ENCODE data around the gene ZDHHC14. TPM values are rescaled to one million over a fixed set of nuclear protein-coding genes. Genes with fewer than 3 reads are reported as not detected.
"Not testable (repeated sequence)": the region's sequence is repeated elsewhere in the genome, so short reads cannot be mapped to it uniquely, and the experiment has no call there.

The ZDHHC14 gene
- total RNA-seq, 1 experiment from 2014 or later = 3.8 TPM

DNA sequence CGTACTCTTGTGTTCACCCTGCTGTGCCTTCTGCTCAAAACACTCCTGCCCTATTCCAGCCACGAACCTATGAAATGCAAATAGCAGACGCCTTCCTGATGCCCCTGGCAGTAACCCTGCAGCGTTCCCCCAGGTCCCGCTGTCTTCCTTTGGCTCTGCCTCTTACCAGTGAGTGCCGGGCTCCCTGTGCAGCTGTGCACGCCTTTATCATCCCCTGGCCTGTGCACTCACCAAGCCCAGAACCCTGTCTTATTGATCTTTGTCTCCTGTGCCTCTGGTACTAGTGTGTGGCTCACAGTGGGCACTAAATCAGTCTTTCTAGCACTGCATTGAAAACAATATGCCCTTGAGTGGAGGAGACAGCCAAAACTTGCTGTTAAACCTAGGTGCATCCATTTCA, 19.7 kb downstream of the ZDHHC14 start:
- no peak for DNase-seq (ENCODE audit: low spot score)
- in situ Hi-C loops (cut with HindIII; ENCODE audit: low sequenced_read_pairs) = no loop called here

DNA sequence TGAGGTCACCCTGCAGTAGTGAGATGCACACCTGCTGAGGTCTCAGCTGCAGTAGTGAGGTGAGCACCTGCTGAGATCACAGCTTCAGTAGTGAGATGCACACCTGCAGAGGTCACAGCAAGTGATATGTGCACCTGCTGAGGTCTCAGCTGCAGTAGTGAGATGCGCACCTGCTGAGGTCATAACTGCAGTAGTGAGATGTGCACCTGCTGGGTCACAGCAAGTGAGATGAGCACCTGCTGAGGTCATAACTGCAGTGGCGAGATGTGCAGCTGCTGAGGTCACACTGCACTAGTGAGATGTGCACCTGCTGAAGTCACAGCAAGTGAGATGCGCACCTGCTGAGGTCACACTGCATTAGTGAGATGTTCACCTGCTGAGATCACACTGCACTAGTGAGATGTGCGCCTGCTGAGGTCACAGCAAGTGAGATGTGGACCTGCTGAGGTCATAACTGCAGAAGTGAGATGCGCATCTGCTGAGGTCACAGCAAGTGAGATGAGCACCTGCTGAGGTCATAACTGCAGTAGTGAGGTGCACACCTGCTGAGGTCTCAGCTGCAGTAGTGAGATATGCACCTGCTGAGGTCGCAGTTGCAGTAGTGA, 20.8 kb downstream of the ZDHHC14 start:
- in situ Hi-C loops (cut with HindIII; ENCODE audit: low sequenced_read_pairs) = no loop called here
- DNase-seq (ENCODE audit: low spot score) = no peak

DNA sequence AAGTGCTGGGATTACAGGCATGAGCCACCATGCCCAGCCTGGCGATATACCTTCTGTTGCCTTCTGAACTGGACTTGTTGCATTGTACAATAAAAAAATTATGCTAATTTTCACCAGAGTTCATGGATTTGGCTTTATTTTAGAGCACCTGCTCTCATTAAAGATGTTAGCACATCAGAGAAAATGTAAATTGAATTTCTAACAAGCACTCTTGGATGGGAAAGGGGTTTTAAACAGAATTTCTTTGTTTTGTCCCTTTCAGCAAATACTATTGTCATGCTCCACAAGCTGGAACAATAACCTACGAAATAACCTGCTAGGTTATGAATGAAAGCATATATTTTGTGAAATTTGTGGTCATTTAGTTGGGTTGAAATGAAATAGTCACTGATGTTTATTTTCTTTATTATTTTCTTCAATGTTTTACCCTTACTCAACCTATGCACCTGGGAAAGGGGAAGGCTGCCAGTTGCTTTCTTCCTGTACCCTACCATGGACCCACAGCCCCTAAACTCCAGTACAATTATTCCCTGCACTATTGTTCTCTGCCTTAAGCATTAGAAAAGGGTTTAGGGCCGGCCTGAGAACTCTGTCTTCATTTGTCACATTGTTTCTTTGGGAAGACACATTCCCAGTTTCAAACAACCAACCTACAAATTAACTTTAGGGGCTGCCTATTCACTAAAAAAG, 22.2 kb downstream of the ZDHHC14 start:
- no peak for DNase-seq (ENCODE audit: low spot score)
- in situ Hi-C loops (cut with HindIII; ENCODE audit: low sequenced_read_pairs) = no loop called here

DNA sequence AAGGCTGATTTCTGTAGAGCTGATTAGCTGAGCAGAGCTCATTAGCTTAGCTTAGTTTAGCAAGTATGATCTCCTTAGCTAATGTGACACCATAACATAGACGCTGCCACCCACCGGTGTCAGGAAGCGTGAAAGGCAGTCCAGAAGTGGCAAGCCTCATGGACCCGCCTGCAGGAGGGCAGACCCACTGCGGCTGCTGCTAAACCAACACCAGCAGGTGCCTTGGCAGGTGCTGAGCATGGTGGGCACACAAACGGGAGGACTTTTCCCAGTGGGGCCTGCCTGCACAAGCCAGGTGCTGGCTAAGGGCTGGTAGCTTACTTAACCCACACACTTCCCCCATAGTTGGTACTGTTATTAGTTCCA, 22.7 kb downstream of the ZDHHC14 start:
- DNase-seq (ENCODE audit: low spot score) = no peak
- in situ Hi-C loops (cut with HindIII; ENCODE audit: low sequenced_read_pairs) = no loop called here

DNA sequence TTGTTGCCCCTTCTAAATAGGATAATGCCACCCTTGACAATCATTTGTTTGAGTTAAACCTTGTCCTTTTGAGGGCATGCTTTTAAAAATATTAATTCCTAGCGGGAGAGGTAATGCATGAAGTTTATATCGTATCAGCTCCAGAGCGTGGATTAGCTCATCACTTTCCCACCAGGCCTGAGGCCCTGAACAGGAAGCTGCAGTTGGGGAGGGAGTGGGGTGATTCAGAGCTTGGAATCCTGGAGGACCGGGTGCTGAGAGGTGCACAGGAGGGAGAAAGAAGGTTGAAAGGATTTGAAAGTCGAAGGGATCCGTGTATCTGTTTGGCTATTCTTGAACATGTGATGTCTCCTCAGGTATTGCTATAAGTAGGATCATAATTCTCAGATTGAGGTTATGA, 25.0 kb downstream of the ZDHHC14 start:
- in situ Hi-C loops (cut with HindIII; ENCODE audit: low sequenced_read_pairs) = no loop called here
- no peak for DNase-seq (ENCODE audit: low spot score)

DNA sequence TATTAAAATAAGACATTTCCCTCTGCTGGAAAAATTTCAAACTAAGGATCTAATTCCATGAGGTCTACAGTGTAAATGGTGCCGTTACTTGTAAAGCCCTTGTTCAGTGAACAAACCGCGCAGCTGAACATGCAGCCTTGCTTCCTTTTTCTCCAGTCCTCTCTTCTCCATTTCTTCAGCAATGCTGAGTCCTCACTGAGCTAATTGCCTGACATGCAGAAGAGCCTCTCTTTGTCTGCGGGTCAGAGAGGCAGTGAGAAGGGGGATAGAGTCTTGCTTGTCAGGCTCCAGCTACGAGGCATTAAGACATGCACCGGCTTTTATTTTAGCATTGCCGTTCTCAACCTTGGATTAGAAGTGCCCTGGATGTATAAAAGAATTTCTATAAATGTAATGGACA, 25.7 kb downstream of the ZDHHC14 start:
- in situ Hi-C loops (cut with HindIII; ENCODE audit: low sequenced_read_pairs) = no loop called here
- DNase-seq (ENCODE audit: low spot score) = no peak

DNA sequence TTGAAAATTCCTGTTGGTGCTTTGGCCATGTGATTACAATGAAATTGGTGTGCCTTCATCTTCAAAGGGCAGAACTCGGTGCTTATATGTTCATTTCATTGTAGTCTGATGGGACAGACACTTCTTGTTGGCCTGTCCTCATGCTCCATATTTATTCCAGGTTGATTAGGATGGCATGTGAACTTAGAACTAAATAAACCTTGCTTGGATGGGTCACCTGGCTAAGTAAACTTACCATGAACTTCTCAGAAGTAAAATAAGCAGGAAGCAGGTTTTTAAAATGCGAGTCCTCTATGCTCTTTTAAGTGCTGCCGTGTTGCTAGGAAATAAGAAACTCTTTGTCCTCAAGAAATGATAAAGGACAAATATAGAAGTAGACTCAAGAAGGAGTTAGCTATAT, 26.7 kb downstream of the ZDHHC14 start:
- DNase-seq (ENCODE audit: low spot score) = no peak
- in situ Hi-C loops (cut with HindIII; ENCODE audit: low sequenced_read_pairs) = no loop called here

DNA sequence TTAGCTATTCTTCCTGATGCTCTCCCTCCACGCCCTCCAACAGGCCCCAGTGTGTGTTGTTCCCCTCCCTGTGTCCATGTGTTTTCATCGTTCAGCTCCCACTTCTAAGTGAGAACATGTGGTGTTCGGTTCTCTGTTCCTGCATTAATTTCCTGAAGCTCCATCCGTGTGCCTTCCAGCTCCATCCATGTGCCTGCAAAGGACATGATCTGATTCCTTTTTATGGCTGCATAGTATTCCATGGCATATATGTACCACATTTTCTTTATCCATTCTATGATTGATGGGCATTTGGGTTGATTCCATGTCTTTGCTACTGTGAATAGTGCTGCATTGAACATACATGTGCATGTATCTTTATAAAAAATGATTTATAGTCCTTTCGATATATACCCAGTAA, 27.4 kb downstream of the ZDHHC14 start:
- in situ Hi-C loops (cut with HindIII; ENCODE audit: low sequenced_read_pairs); DNase-seq (ENCODE audit: low spot score): not testable (repeated sequence)

DNA sequence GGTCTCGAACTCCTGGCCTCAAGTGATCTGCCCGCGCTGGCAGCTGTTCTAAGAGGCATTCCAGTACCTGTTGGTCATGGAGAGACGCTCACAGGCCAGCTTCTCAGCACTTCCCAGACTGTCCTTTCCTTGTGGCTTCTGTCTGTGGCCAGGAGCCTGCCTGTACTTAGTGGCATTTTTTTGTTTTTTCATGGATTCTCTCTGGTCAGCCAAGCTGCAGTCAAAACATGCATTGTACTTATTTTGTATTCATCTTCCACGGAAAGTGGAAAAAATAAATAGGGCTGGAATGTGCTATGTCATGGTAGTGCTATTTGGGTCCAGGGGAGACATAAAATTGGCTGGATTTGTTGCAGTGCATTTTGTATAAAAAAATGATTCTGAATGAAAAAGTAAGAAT, 29.1 kb downstream of the ZDHHC14 start:
- in situ Hi-C loops (cut with HindIII; ENCODE audit: low sequenced_read_pairs) = no loop called here
- no peak for DNase-seq (ENCODE audit: low spot score)

DNA sequence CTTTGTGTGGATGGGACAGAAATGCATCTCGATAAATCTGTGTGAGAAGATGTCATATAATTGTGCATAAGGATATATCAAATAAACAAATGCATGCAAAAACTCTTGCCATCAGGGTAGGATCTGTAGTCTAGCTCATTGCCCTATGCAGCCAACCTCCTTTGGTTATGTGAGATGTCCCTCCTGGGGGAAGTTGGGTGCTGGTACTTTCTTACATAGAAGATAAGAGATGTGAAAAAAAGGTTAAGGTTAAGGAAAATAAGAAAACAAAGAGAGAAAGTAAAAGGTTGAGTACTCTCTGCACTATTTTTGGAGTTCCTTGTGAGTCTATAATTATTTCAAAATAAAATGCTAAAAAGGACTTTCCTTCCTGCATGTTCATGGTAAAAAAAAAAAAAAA, 30.4 kb downstream of the ZDHHC14 start:
- in situ Hi-C loops (cut with HindIII; ENCODE audit: low sequenced_read_pairs) = no loop called here
- DNase-seq (ENCODE audit: low spot score) = no peak

DNA sequence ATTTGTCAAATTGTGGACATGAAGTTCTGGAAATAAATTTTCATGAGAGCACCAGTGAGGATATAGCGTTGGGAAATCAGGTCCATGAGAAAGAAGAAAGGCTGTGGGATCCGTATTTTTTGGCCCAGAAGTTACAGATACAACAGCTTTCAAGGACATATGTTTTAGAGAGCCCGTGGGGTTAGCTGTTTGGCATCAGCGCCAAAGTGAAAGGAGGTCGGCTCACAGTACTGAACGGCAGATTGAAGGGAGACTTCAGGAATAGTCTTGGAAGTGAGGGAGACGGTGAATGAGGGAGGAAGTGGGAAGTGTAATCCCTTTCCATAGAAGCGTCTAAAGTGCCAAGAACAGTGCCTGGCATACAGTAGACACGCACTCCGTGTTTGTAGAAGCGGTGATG, 31.8 kb downstream of the ZDHHC14 start:
- in situ Hi-C loops (cut with HindIII; ENCODE audit: low sequenced_read_pairs) = no loop called here
- peak; percentile 95 for DNase-seq (ENCODE audit: low spot score)

DNA sequence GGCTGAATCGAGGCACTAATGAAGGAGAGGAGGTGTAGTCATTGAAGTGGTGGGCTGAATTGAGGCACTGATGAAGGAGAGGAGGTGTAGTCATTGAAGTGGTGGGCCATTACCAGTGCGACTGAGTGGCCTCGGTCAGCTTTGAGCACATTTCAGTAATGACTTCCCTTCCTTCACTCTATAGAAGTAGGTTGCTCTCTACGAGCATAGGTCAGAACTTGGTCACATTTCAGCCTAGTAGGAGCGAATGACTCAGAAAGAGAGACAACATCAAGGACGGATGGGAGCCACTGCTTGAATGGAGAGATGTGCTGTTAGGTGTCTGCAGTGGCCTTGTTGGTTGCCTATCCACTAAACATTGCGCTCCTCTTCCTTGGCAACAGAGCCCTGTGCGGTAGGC, 39.5 kb downstream of the ZDHHC14 start:
- in situ Hi-C loops (cut with HindIII; ENCODE audit: low sequenced_read_pairs) = no loop called here
- DNase-seq (ENCODE audit: low spot score) = no peak

DNA sequence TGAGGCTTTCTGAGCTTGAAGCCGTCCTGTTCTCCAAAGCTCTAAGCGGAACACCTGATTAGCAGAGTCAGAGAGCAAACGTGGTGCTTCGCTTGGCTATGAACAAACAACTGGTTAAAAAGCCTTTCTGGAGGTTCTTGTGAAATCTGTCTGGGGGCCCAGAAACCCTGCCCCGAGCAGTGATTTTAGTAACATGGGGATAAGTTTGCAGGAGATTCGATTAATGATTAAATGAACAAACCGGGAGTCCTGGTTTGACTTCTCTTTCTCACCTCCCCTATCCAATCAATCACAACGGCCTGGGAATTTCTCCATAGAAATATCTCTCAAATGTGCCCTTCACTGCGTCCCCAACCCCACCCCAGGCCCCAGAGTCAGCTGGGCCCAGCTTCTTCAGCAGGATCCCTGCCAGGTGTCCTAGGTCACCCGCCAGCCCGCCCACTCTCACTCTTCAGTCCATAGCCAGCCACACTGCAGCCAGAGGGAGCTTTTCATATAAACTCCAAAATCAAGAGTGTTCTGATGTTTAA, 43.6 kb downstream of the ZDHHC14 start:
- no peak for DNase-seq (ENCODE audit: low spot score)
- in situ Hi-C loops (cut with HindIII; ENCODE audit: low sequenced_read_pairs) = no loop called here

DNA sequence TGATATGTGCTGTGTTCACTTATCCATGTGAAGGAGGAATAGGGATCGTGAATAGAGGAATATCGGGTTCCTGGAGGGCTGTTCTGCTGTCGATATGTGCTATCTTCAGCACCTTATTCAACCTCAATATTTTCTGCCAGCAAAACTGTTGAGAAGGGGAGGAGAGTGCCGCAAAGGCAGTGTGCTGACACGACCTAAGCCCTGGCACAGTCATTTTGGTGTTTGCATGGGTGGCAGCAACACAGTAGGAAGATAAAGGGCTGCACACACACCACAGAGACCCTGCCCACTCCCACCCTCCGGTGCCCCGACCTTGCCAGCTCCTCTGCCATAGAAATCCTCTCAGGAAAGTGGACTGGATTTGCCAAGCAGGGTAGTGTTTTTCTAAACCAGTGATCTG, 47.0 kb downstream of the ZDHHC14 start:
- in situ Hi-C loops (cut with HindIII; ENCODE audit: low sequenced_read_pairs) = no loop called here
- no peak for DNase-seq (ENCODE audit: low spot score)

DNA sequence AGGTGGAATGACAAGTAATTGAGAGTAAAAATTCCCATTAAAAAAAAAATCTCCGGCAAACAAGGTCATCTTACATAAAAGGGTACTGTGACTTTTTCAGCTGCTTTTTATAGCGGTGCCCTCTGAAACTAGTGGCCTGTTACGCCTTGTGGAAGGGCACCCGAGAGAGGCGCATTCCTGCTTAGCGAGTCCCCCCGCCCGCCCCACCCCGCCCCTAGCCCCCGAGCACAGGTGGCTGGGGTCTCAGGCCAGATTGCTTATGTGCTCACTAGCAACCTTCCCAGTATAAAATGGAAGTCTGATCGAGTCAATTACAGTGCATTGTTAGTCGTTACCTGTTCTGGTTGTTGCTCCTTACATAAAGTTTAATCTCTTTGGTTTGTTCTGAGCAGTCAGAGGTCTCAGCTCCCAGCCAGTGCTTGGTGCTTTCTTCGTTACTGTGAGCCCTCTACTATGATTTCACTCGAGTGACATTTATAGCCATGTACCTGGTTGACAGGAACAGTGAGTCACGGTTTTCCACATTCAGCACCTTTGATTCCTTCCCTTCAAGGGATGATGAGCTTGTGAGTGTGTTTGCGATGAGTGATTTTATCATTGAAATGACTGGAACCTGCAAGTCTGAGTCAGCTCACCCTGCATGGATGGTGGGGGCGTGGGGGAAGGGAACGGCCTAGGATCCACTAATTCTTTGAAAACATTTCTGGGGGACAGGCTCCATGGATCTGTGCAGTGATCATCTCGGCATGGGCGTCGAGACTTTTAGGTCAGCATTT, 47.6 kb downstream of the ZDHHC14 start:
- in situ Hi-C loops (cut with HindIII; ENCODE audit: low sequenced_read_pairs) = no loop called here
- no peak for DNase-seq (ENCODE audit: low spot score)

DNA sequence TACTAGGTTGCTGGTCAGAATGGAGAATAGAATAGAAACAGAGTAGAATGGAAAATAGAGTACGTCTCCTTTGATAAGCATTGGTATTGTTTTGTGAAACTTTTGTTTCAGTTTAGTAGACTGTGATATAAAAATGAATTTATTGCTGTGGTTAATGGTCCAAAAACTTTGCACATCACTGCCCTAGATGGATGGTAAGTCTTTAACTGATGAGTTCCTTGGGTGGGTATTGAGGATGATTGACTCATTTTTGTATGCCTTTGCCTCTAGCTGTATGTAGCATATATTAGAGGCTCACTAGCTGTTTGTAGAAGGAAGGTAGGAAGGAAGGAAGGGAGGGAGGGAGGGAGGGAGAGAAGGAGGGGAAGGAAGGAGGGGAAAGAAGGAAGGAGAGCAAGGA, 48.3 kb downstream of the ZDHHC14 start:
- in situ Hi-C loops (cut with HindIII; ENCODE audit: low sequenced_read_pairs) = no loop called here
- no peak for DNase-seq (ENCODE audit: low spot score)

DNA sequence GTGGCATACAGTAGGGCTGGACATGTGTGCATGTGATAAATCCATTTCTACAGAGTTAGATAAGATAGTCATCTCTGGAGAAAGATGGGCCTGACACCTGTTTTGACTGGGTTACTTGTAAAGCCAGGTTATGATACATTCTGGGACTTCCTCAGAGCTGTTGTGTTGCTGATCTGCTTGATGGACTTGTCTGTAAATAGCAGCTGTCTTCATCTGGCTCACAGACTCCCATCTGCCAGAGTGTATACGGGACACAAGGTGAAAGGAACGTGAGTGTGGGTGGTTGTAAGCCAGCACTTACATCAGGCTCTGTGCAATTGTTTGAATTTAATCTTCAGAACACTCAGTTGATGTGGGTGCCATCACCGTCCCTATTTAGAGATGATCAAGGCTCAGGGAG, 49.8 kb downstream of the ZDHHC14 start:
- no peak for DNase-seq (ENCODE audit: low spot score)
- in situ Hi-C loops (cut with HindIII; ENCODE audit: low sequenced_read_pairs) = no loop called here

DNA sequence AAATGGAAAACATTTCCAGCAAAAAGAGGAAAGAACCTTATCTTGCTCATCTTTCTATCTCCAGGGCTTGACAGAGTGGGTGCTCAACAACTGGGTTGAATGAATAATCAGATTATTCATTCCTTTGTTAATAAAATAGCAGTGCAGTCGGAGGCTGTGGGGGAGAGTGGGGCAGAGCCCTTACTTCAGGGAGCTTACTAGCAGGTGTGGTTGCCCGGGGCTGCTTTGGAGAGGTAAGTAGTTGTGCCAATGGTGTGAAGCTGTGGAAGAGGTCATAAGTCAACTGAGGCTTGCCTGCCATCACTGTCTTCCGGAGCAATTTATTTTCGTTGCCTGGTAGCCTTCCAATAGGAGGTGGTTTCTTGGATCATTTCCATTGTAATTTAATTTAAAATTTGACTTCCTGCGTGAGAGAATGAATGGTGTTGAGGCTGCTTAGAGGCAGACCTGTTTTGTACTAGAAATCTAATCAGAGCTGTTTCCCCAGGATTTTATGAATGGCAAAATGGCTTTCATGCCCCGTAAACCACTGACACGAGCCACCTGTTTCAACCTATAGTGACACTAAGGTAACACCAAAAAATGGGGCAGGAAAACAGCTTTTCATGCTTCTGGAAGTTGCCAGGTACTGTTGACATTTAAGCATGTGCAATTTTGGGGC, 51.4 kb downstream of the ZDHHC14 start:
- in situ Hi-C loops (cut with HindIII; ENCODE audit: low sequenced_read_pairs) = no loop called here
- peak; percentile 47 for DNase-seq (ENCODE audit: low spot score)

DNA sequence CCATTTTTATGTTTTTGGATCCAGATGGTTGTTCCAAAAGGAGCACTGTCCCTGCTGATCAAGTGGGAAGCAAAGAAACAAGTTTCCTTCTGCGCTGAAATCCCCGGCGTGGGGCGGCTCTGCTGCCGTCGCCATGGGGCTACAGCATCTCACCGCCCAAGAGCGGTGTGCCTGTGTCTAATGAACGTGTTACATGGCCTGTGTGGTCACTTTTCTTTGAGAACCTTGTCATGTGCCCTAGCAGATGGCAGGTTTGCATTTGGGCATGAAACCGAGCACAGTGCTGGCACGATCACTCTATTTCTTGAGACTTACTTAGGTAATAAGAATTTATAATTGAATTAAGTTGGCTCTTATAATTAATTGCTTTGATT, 51.9 kb downstream of the ZDHHC14 start:
- peak; percentile 74 for DNase-seq (ENCODE audit: low spot score)
- in situ Hi-C loops (cut with HindIII; ENCODE audit: low sequenced_read_pairs) = no loop called here

DNA sequence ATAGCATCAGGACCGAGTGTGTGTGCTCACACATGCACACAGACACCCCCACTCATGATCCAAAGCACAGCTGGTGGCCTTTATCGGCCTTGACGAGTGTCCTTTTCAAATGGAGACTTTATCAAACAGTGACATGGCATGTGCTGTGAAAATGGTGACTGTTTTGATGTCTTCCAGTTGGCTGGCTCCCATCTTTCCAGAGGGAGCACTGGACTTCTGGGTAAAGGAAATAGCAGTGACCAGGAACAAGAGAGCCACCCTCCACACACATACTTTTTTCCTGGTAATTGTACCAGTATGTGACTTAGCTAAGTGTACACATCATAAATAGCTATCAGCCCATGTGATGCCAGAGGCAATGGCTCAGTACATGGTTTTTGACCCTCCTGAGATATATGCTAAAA, 52.7 kb downstream of the ZDHHC14 start:
- DNase-seq (ENCODE audit: low spot score) = peak; percentile 22
- in situ Hi-C loops (cut with HindIII; ENCODE audit: low sequenced_read_pairs) = no loop called here
